Spinal cord (tissue), 10 donors: ENCODE results near the gene ERC2. TPM values are rescaled to one million over a fixed set of nuclear protein-coding genes. Genes with fewer than 3 reads are reported as not detected.

Source experiments
- DNase-seq, 6 donors: peaks; one replicate each; pipeline versions ENCODE4 v3.0.0 to v3.0.0-alpha.2; 2013 to 2015; ENCODE audit warnings: low spot score in 6 of 6, low read depth in 4 of 6
- H3K27ac ChIP-seq: one replicate; pipeline ENCODE4 v1.5.1; 2013; ENCODE audit warnings: low read depth, low read length, control low read depth
- H3K27me3 ChIP-seq: one replicate; pipeline ENCODE4 v1.6.1; 2013; ENCODE audit warnings: low read length; ENCODE audit not compliant: control insufficient read depth, insufficient read depth
- H3K36me3 ChIP-seq: one replicate; pipeline ENCODE4 v1.6.1; 2013; ENCODE audit warnings: low read length; ENCODE audit not compliant: control insufficient read depth, insufficient read depth
- H3K4me1 ChIP-seq: one replicate; pipeline ENCODE4 v1.6.1; 2013; ENCODE audit warnings: low read length; ENCODE audit not compliant: control insufficient read depth, insufficient read depth
- H3K4me3 ChIP-seq: one replicate; pipeline ENCODE4 v1.5.1; 2013; ENCODE audit warnings: low read depth, low read length, control low read depth
- H3K9me3 ChIP-seq: one replicate; pipeline ENCODE4 v1.6.1; 2013; ENCODE audit warnings: low read length; ENCODE audit not compliant: control insufficient read depth, insufficient read depth
- WGBS: methylation state at CpG from one replicate; pipeline ENCODE4 v1.1.5; 2013; ENCODE audit warnings: missing lambda C conversion rate; ENCODE audit not compliant: insufficient coverage; 5-methylcytosine and 5-hydroxymethylcytosine counted together
- polyA plus RNA-seq, 2 donors: library from polyadenylated mRNA; unstranded; fragments of 120-200 nt; gene quantifications; one replicate each; pipeline ENCODE4 v1.2.1, GENCODE V29; 2013; ENCODE audit not compliant: insufficient read length in 2 of 2
- total RNA-seq, 2 donors: library from RNA; depleted of rRNA in 1 of 2; stranded (reverse); fragments of 120-200 nt in 1 of 2; fragments of >200 nt in 1 of 2; gene quantifications; one replicate each; pipeline versions ENCODE4 v1.2.3 to v1.2.4, GENCODE V29; 2013 to 2014
- donor health status: healthy.

The ERC2 gene
- total and polyA plus RNA-seq, 4 donors, result 24.0 to 51.3 (median 29.7) TPM

- Histone ChIP-seq H3K4me1 (no peaks in the 10 kb centered on the region), H3K27me3 (no peaks in the 10 kb centered on the region), H3K27ac (no peak overlapping the region), H3K36me3 (no peaks in the 10 kb centered on the region), H3K4me3 (no peak overlapping the region), H3K9me3 (no peaks in the 10 kb centered on the region)
- DNase-seq, result peak in 1 of 6 donors; percentile 40
- no CpG with 5 or more reads among the region's 2 CpGs for WGBS
Observed at GRCh38 chr3:55969634-55970033, 498.6 kb downstream of the ERC2 start.

- 80% methylated on average over 2 of the region's 6 CpGs for WGBS
- no peak for DNase-seq
- H3K27me3 ChIP-seq, result no peaks in the 10 kb centered on the region
- no peaks in the 10 kb centered on the region for H3K4me1 ChIP-seq
- H3K36me3 ChIP-seq, result no peaks in the 10 kb centered on the region
- H3K4me3 ChIP-seq, result no peak overlapping the region
- no peak overlapping the region for H3K27ac ChIP-seq
- no peaks in the 10 kb centered on the region for H3K9me3 ChIP-seq
Observed at GRCh38 chr3:55968331-55968730, 499.9 kb downstream of the ERC2 start.

GRCh38 chr3:55966566-55966965 lies 501.7 kb downstream of the ERC2 start:
- Histone ChIP-seq H3K36me3 (no peaks in the 10 kb centered on the region), H3K9me3 (no peaks in the 10 kb centered on the region), H3K4me3 (no peak overlapping the region), H3K27ac (no peak overlapping the region), H3K27me3 (no peaks in the 10 kb centered on the region), H3K4me1 (no peaks in the 10 kb centered on the region)
- 100% methylated on average over 1 of the region's 1 CpG for WGBS
- DNase-seq, result no peak

- Histone ChIP-seq H3K4me3 (no peak overlapping the region), H3K9me3 (no peaks in the 10 kb centered on the region), H3K4me1 (no peaks in the 10 kb centered on the region), H3K36me3 (no peaks in the 10 kb centered on the region), H3K27me3 (no peaks in the 10 kb centered on the region), H3K27ac (no peak overlapping the region)
- no peak for DNase-seq
- 69% methylated on average over 3 of the region's 5 CpGs for WGBS
Observed at GRCh38 chr3:55965776-55966175, 502.5 kb downstream of the ERC2 start.

- DNase-seq, result peak in 1 of 6 donors; percentile 57
- Histone ChIP-seq H3K9me3 (no peaks in the 10 kb centered on the region), H3K4me1 (no peaks in the 10 kb centered on the region), H3K27ac (no peak overlapping the region), H3K36me3 (no peaks in the 10 kb centered on the region), H3K27me3 (no peaks in the 10 kb centered on the region), H3K4me3 (no peak overlapping the region)
- 11% methylated on average over 2 of the region's 2 CpGs for WGBS
Observed at GRCh38 chr3:55964491-55964985, 503.7 kb downstream of the ERC2 start.

GRCh38 chr3:55963601-55964000 lies 504.7 kb downstream of the ERC2 start:
- Histone ChIP-seq H3K36me3 (peaks cover 3% of the 10 kb centered on the region), H3K9me3 (no peaks in the 10 kb centered on the region), H3K27me3 (no peaks in the 10 kb centered on the region), H3K27ac (no peak overlapping the region), H3K4me1 (no peaks in the 10 kb centered on the region), H3K4me3 (no peak overlapping the region)
- DNase-seq, result peak in 1 of 6 donors; percentile 74
- 60% methylated on average over 3 of the region's 6 CpGs for WGBS

- Histone ChIP-seq H3K4me1 (no peaks in the 10 kb centered on the region), H3K4me3 (no peak overlapping the region), H3K27me3 (no peaks in the 10 kb centered on the region), H3K36me3 (peaks cover 9% of the 10 kb centered on the region), H3K27ac (no peak overlapping the region), H3K9me3 (no peaks in the 10 kb centered on the region)
- no peak for DNase-seq
- WGBS, result 83% methylated on average over 4 of the region's 7 CpGs
Observed at GRCh38 chr3:55959471-55960080, 508.7 kb downstream of the ERC2 start.

GRCh38 chr3:55958605-55959004 lies 509.7 kb downstream of the ERC2 start:
- Histone ChIP-seq H3K27me3 (no peaks in the 10 kb centered on the region), H3K4me3 (no peak overlapping the region), H3K36me3 (peaks cover 9% of the 10 kb centered on the region), H3K4me1 (no peaks in the 10 kb centered on the region), H3K27ac (no peak overlapping the region), H3K9me3 (no peaks in the 10 kb centered on the region)
- WGBS, result 93% methylated on average over 8 of the region's 8 CpGs
- no peak for DNase-seq

- Histone ChIP-seq H3K4me3 (no peak overlapping the region), H3K36me3 (peaks cover 9% of the 10 kb centered on the region), H3K27ac (no peak overlapping the region), H3K27me3 (no peaks in the 10 kb centered on the region), H3K4me1 (no peaks in the 10 kb centered on the region), H3K9me3 (no peaks in the 10 kb centered on the region)
- WGBS, result 67% methylated on average over 1 of the region's 4 CpGs
- peak in 1 of 6 donors; percentile 13 for DNase-seq
Observed at GRCh38 chr3:55955891-55956477, 512.3 kb downstream of the ERC2 start.

GRCh38 chr3:55951388-55951787 lies 516.9 kb downstream of the ERC2 start:
- no peaks in the 10 kb centered on the region for H3K36me3 ChIP-seq
- no peak overlapping the region for H3K27ac ChIP-seq
- no peaks in the 10 kb centered on the region for H3K9me3 ChIP-seq
- DNase-seq, result no peak
- no peak overlapping the region for H3K4me3 ChIP-seq
- WGBS, result 60% methylated on average over 2 of the region's 4 CpGs
- no peaks in the 10 kb centered on the region for H3K4me1 ChIP-seq
- no peaks in the 10 kb centered on the region for H3K27me3 ChIP-seq
